Parathyroid adenoma (tissue), 2 donors: ENCODE measurements around the gene PTPRM.

Experiments
- H2AFZ ChIP-seq: fragments of 300-600 bp; sonication (generic); one replicate; pipeline ENCODE4 v1.7.0; 2017; ENCODE audit warnings: antibody characterized with exemption, mild to moderate bottlenecking
- H3K27ac ChIP-seq: fragments of 300-600 bp; sonication (generic); one replicate; pipeline ENCODE4 v1.7.0; 2017
- H3K27me3 ChIP-seq: fragments of 300-600 bp; sonication (generic); one replicate; pipeline ENCODE4 v1.7.0; 2017; ENCODE audit warnings: low read length; ENCODE audit not compliant: control insufficient read depth, insufficient read depth
- H3K36me3 ChIP-seq: fragments of 300-600 bp; sonication (generic); one replicate; pipeline ENCODE4 v1.7.0; 2017; ENCODE audit warnings: low read length; ENCODE audit not compliant: control insufficient read depth, insufficient read depth
- H3K4me1 ChIP-seq: fragments of 300-600 bp; sonication (generic); one replicate; pipeline ENCODE4 v1.7.0; 2017; ENCODE audit warnings: control low read depth
- H3K4me2 ChIP-seq: fragments of 300-600 bp; sonication (generic); one replicate; pipeline ENCODE4 v1.7.0; 2017; ENCODE audit warnings: low read length
- H3K4me3 ChIP-seq: fragments of 300-600 bp; sonication (generic); one replicate; pipeline ENCODE4 v1.7.0; 2017; ENCODE audit warnings: low read depth, low read length
- H3K79me2 ChIP-seq: fragments of 300-600 bp; sonication (generic); one replicate; pipeline ENCODE4 v1.7.0; 2017; ENCODE audit warnings: control low read depth
- H3K9ac ChIP-seq: fragments of 300-600 bp; sonication (generic); one replicate; pipeline ENCODE4 v1.7.0; 2017; ENCODE audit warnings: mild to moderate bottlenecking
- H3K9me3 ChIP-seq: fragments of 300-600 bp; sonication (generic); one replicate; pipeline ENCODE4 v1.7.0; 2017; ENCODE audit warnings: low read length; ENCODE audit not compliant: control insufficient read depth
- CTCF ChIP-seq: fragments of 300-600 bp; sonication (generic); IDR thresholded peaks from one replicate; pipeline ENCODE4 v1.7.0; 2017; ENCODE audit warnings: antibody characterized with exemption, mild to moderate bottlenecking
- donor health status: primary hyperparathyroidism.

The PTPRM gene

GRCh38 chr18:8260827-8261226 lies 693.7 kb downstream of the PTPRM start:
- Histone ChIP-seq H3K27ac (no peak overlapping the region), H3K79me2 (no peaks in the 10 kb centered on the region), H3K9me3 (no peaks in the 10 kb centered on the region), H3K4me3 (no peak overlapping the region), H3K4me2 (no peak overlapping the region), H3K9ac (no peak overlapping the region), H3K36me3 (no peaks in the 10 kb centered on the region), H3K4me1 (no peaks in the 10 kb centered on the region), H3K27me3 (no peaks in the 10 kb centered on the region), H2AFZ (no peak overlapping the region)
- TF ChIP-seq CTCF = no peak

DNA sequence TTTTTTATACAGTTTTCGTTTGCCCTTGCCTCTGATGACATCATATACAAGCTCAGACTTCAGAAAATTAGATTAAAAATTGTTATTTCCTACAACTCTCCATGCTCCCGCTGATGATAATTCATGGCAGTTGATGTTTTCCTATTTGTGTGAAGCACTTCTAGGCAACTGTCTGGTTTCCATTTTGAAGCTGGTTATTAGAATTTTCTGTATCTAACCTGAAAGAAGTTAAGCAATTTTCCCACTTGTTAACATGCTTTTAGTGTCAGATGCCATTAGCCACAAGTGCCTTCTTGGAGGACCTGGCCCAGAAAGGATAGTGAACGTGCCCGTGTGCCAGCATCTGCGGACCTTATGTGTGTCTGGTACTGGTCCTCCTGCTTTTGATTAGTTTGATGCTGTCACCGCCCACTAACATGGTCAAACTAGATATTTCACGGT lies 694.6 kb downstream of the PTPRM start:
- Histone ChIP-seq H3K27ac (no peak overlapping the region), H3K36me3 (no peaks in the 10 kb centered on the region), H3K4me2 (no peak overlapping the region), H3K9ac (no peak overlapping the region), H3K79me2 (no peaks in the 10 kb centered on the region), H3K27me3 (no peaks in the 10 kb centered on the region), H3K9me3 (no peaks in the 10 kb centered on the region), H3K4me1 (no peaks in the 10 kb centered on the region), H3K4me3 (no peak overlapping the region), H2AFZ (no peak overlapping the region)
- TF ChIP-seq CTCF = no peak

GRCh38 chr18:8262221-8262620 lies 695.1 kb downstream of the PTPRM start:
- no peak overlapping the region for H3K9ac ChIP-seq
- H3K36me3 ChIP-seq = no peaks in the 10 kb centered on the region
- H3K27ac ChIP-seq = no peak overlapping the region
- no peaks in the 10 kb centered on the region for H3K79me2 ChIP-seq
- no peaks in the 10 kb centered on the region for H3K27me3 ChIP-seq
- TF ChIP-seq CTCF = no peak
- no peak overlapping the region for H3K4me3 ChIP-seq
- H3K4me2 ChIP-seq = no peak overlapping the region
- H3K4me1 ChIP-seq = no peaks in the 10 kb centered on the region
- no peaks in the 10 kb centered on the region for H3K9me3 ChIP-seq
- H2AFZ ChIP-seq = no peak overlapping the region

DNA sequence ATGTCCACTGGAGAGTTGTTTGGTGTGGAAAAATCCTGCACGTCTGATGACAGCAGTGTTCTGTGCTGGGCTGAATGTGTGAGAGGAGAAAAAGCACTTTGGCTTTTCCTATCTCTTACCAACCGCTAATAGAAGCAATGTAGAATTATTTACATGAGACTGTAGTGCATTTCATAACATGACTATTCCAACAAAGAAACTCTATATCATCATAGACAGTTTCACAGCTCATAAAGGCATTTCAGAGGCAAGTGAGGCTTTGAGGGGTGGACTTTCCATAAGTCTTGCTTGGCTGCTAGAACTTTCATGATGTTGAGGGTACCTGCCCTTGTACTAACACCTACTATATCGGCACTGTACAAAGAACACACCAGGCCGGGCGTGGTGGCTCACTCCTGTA lies 697.0 kb downstream of the PTPRM start:
- Histone ChIP-seq H3K36me3 (no peaks in the 10 kb centered on the region), H3K4me1 (no peaks in the 10 kb centered on the region), H3K9me3 (no peaks in the 10 kb centered on the region), H3K9ac (no peak overlapping the region), H3K4me3 (no peak overlapping the region), H3K79me2 (no peaks in the 10 kb centered on the region), H3K27ac (no peak overlapping the region), H3K4me2 (no peak overlapping the region), H3K27me3 (no peaks in the 10 kb centered on the region), H2AFZ (no peak overlapping the region)
- TF ChIP-seq CTCF = no peak

GRCh38 chr18:8264861-8265411 lies 697.8 kb downstream of the PTPRM start:
- no peak for TF ChIP-seq CTCF
- Histone ChIP-seq H3K27ac (no peak overlapping the region), H3K4me1 (no peaks in the 10 kb centered on the region), H3K36me3 (no peaks in the 10 kb centered on the region), H3K79me2 (no peaks in the 10 kb centered on the region), H3K9me3 (no peaks in the 10 kb centered on the region), H3K4me2 (no peak overlapping the region), H2AFZ (no peak overlapping the region), H3K9ac (no peak overlapping the region), H3K4me3 (no peak overlapping the region), H3K27me3 (no peaks in the 10 kb centered on the region)
